Neural cell (in vitro differentiated cells): ENCODE measurements around the gene DHFR2. TPM values are rescaled to one million over a fixed set of nuclear protein-coding genes. Genes with fewer than 3 reads are reported as not detected.
"Not testable (repeated sequence)": the region's sequence is repeated elsewhere in the genome, so short reads cannot be mapped to it uniquely, and the experiment has no call there.

ENCODE experiments used
- H2AFZ ChIP-seq: fragments of 200-600, 300-800 bp; sonication (generic), shearing (Covaris generic); 2 replicates; pipeline ENCODE4 v1.6.0; 2014; ENCODE audit warnings: low read depth, mild to moderate bottlenecking, antibody characterized with exemption, low read length, moderate library complexity
- H3F3A ChIP-seq: fragments of 200-600 bp; shearing (Covaris generic); 2 replicates; pipeline ENCODE4 v1.6.1; 2016; ENCODE audit warnings: mild to moderate bottlenecking, moderate library complexity, mixed read lengths, antibody characterized with exemption, low read length; ENCODE audit not compliant: insufficient read depth, poor library complexity, severe bottlenecking
- H3K27ac ChIP-seq: fragments of 200-600, 300-800 bp; sonication (generic), shearing (Covaris generic); 2 replicates; pipeline ENCODE4 v1.5.1; 2014; ENCODE audit warnings: mild to moderate bottlenecking, low read length, moderate library complexity
- H3K27me3 ChIP-seq: fragments of 300-800, 200-600 bp; sonication (generic), shearing (Covaris generic); 2 replicates; pipeline ENCODE4 v1.6.0; 2014; ENCODE audit warnings: mild to moderate bottlenecking, low read depth, low read length, moderate library complexity; ENCODE audit not compliant: insufficient read depth
- H3K36me3 ChIP-seq: fragments of 300-800, 200-600 bp; sonication (generic), shearing (Covaris generic); 2 replicates; pipeline ENCODE4 v1.5.1; 2014; ENCODE audit warnings: mild to moderate bottlenecking, antibody characterized with exemption, low read length, moderate library complexity; ENCODE audit not compliant: insufficient read depth
- H3K4me2 ChIP-seq: fragments of 300-800, 200-600 bp; sonication (generic), shearing (Covaris generic); 2 replicates; pipeline ENCODE4 v1.6.0; 2014; ENCODE audit warnings: mild to moderate bottlenecking, low read length
- H3K4me3 ChIP-seq: fragments of 300-800, 200-600 bp; sonication (generic), shearing (Covaris generic); 2 replicates; pipeline ENCODE4 v1.5.1; 2014; ENCODE audit warnings: mild to moderate bottlenecking, low read length, moderate library complexity
- H3K79me2 ChIP-seq: fragments of 200-600 bp; shearing (Covaris generic); replicated peaks from 2 replicates; pipeline ENCODE4 v1.6.0; 2014; ENCODE audit warnings: mild to moderate bottlenecking, low read length, moderate library complexity; ENCODE audit not compliant: insufficient read depth
- H3K9ac ChIP-seq: fragments of 300-800, 200-600 bp; sonication (generic), shearing (Covaris generic); 2 replicates; pipeline ENCODE4 v1.6.1; 2016; ENCODE audit warnings: mild to moderate bottlenecking, low read length, mixed read lengths
- H3K9me2 ChIP-seq: fragments of 200-600 bp; shearing (Covaris generic); 2 replicates; pipeline ENCODE4 v1.6.1; 2016; ENCODE audit warnings: mild to moderate bottlenecking, low read length, mixed read lengths; ENCODE audit not compliant: insufficient read depth
- H3K9me3 ChIP-seq: fragments of 200-600, 300-800 bp; sonication (generic), shearing (Covaris generic); 2 replicates; pipeline ENCODE4 v1.6.1; 2016; ENCODE audit warnings: mild to moderate bottlenecking, mixed run types, low read length, moderate library complexity, mixed read lengths
- H4K20me1 ChIP-seq: fragments of 200-600 bp; shearing (Covaris generic); 2 replicates; pipeline ENCODE4 v1.6.1; 2016; ENCODE audit warnings: mild to moderate bottlenecking, mixed run types; ENCODE audit not compliant: insufficient read depth
- EP300 ChIP-seq: fragments of 450-650 bp; conservative IDR thresholded peaks from 2 replicates; pipeline ENCODE4 v1.6.1; 2014; ENCODE audit warnings: antibody characterized with exemption, mild to moderate bottlenecking, moderate library complexity; ENCODE audit not compliant: poor library complexity, severe bottlenecking
- EZH2 ChIP-seq: fragments of 200-600, 300-800 bp; shearing (Covaris generic), sonication (generic); IDR thresholded peaks from 2 replicates; pipeline ENCODE4 v1.6.1; 2014; ENCODE audit warnings: antibody characterized with exemption, low read length, borderline replicate concordance, mild to moderate bottlenecking; ENCODE audit not compliant: insufficient read depth, poor library complexity, severe bottlenecking
- MXI1 ChIP-seq: fragments of 450-650 bp; conservative IDR thresholded peaks from 2 replicates; pipeline ENCODE4 v1.6.1; 2014; ENCODE audit warnings: antibody characterized with exemption, mild to moderate bottlenecking; ENCODE audit not compliant: poor library complexity, severe bottlenecking
- POLR2AphosphoS5 ChIP-seq: IDR thresholded peaks from 2 replicates; pipeline ENCODE4 v1.6.1; 2012
- RAD21 ChIP-seq: fragments of 450-650 bp; conservative IDR thresholded peaks from 2 replicates; pipeline ENCODE4 v1.6.1; 2014; ENCODE audit warnings: antibody characterized with exemption, mild to moderate bottlenecking, moderate library complexity
- SMC3 ChIP-seq: fragments of 450-650 bp; conservative IDR thresholded peaks from 2 replicates; pipeline ENCODE4 v1.6.1; 2014; ENCODE audit warnings: antibody characterized with exemption, mild to moderate bottlenecking, moderate library complexity; ENCODE audit not compliant: poor library complexity
- TAF1 ChIP-seq: IDR thresholded peaks from 2 replicates; pipeline ENCODE4 v1.6.1; 2012; ENCODE audit warnings: low read depth
- polyA minus RNA-seq: library from RNA; depleted of rRNA, polyadenylated mRNA; stranded (reverse); fragments of >200 nt; gene quantifications from 2 replicates; pipeline ENCODE4 v1.2.3, GENCODE V29; 2014
- polyA plus RNA-seq: library from polyadenylated mRNA; depleted of rRNA; stranded (reverse); fragments of >200 nt; gene quantifications from 2 replicates; pipeline ENCODE4 v1.2.3, GENCODE V29; 2014
- TF ChIP-seq, protein P1 (sequence below): IDR thresholded peaks from 2 replicates; pipeline ENCODE4 v1.6.1; 2012; ENCODE audit warnings: borderline replicate concordance
- TF ChIP-seq, protein P2 (sequence below): fragments of 450-650 bp; IDR thresholded peaks from 2 replicates; pipeline ENCODE4 v1.5.1; 2014; ENCODE audit warnings: antibody characterized with exemption, mild to moderate bottlenecking, moderate library complexity; ENCODE audit not compliant: poor library complexity, severe bottlenecking

The DHFR2 gene
- 5.6 and 7.4 TPM in 2 replicates for polyA plus RNA-seq
- polyA minus RNA-seq, result 11.7 and 13.8 TPM in 2 replicates

DNA sequence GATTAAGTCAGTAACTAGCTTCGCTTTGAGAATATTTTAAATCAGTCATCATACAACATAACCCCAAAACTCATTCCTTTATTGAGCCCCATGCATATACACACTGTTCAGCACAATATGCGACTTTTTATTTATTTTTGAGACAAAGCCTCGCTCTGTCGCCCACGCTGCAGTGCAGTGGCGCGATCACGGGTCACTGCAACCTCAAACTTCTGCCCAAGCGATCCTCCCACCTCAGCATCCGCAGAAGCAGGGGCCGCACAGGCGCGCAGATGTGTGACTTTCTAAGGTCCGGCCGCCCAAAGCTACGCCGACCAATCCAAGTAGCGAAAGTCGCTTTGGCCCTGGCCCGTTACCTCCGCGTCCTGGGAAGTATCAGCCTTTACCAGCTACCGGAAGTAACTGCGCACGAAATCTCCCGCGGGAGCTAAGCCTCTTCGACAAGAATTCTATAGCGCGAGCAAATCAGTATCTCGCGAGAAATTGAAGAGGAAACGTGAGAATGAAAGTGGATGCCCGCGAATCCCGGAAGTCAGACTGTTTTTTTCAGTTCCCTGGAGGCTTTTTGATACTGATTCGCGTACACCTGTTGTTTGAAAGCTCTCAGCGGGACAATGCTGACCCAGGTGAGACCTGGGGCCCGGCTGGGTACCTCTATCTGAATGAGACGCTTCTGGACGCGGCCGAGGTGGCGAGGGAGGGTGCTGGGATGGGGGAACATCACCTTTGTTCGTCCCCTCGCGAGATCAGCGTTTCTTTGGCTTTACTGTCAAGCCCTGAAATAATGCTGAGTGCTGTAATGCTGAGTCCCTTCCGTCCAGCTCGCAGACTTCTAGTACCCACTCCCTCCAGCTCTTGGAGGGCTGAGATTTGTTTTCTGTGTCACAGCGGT lies at the start of gene DHFR2, which contains the start of gene NSUN3:
Gene DHFR2, minus strand, starts transcription at position 404 of the 892 bp plus-strand sequence. CDS start 1,405 bp downstream, outside the sequence.
Gene NSUN3, plus strand, starts transcription at position 549 of the 892 bp plus-strand sequence. Its CDS starts 66 bp downstream, at position 615.
- peaks cover 6% of the 10 kb centered on the region for H3K36me3 ChIP-seq
- H3K27ac ChIP-seq, result peak within 1 kb of the TSS; percentile 97
- H3K9me2 ChIP-seq, result no peaks in the 10 kb centered on the region
- TF ChIP-seq SMC3 (peak; percentile 34), TAF1 (peak; percentile 25), POLR2AphosphoS5 (peak; percentile 81), RAD21 (peak; percentile 22), EP300 (peak; percentile 73), MXI1 (peak; percentile 86), EZH2 (no peak)
- TF ChIP-seq, protein P1, sequence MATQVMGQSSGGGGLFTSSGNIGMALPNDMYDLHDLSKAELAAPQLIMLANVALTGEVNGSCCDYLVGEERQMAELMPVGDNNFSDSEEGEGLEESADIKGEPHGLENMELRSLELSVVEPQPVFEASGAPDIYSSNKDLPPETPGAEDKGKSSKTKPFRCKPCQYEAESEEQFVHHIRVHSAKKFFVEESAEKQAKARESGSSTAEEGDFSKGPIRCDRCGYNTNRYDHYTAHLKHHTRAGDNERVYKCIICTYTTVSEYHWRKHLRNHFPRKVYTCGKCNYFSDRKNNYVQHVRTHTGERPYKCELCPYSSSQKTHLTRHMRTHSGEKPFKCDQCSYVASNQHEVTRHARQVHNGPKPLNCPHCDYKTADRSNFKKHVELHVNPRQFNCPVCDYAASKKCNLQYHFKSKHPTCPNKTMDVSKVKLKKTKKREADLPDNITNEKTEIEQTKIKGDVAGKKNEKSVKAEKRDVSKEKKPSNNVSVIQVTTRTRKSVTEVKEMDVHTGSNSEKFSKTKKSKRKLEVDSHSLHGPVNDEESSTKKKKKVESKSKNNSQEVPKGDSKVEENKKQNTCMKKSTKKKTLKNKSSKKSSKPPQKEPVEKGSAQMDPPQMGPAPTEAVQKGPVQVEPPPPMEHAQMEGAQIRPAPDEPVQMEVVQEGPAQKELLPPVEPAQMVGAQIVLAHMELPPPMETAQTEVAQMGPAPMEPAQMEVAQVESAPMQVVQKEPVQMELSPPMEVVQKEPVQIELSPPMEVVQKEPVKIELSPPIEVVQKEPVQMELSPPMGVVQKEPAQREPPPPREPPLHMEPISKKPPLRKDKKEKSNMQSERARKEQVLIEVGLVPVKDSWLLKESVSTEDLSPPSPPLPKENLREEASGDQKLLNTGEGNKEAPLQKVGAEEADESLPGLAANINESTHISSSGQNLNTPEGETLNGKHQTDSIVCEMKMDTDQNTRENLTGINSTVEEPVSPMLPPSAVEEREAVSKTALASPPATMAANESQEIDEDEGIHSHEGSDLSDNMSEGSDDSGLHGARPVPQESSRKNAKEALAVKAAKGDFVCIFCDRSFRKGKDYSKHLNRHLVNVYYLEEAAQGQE, result peak; percentile 37
- TF ChIP-seq, protein P2, sequence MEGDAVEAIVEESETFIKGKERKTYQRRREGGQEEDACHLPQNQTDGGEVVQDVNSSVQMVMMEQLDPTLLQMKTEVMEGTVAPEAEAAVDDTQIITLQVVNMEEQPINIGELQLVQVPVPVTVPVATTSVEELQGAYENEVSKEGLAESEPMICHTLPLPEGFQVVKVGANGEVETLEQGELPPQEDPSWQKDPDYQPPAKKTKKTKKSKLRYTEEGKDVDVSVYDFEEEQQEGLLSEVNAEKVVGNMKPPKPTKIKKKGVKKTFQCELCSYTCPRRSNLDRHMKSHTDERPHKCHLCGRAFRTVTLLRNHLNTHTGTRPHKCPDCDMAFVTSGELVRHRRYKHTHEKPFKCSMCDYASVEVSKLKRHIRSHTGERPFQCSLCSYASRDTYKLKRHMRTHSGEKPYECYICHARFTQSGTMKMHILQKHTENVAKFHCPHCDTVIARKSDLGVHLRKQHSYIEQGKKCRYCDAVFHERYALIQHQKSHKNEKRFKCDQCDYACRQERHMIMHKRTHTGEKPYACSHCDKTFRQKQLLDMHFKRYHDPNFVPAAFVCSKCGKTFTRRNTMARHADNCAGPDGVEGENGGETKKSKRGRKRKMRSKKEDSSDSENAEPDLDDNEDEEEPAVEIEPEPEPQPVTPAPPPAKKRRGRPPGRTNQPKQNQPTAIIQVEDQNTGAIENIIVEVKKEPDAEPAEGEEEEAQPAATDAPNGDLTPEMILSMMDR, result no peak
- H3K9ac ChIP-seq, result peak within 1 kb of the TSS; percentile 91
- peak within 1 kb of the TSS; percentile 98 for H2AFZ ChIP-seq
- H3K9me3 ChIP-seq, result no peaks in the 10 kb centered on the region
- peak within 1 kb of the TSS; percentile 92 for H3K4me2 ChIP-seq
- peaks cover 28% of the 10 kb centered on the region for H3K79me2 ChIP-seq
- no peaks in the 10 kb centered on the region for H4K20me1 ChIP-seq
- no peaks in the 10 kb centered on the region for H3F3A ChIP-seq
- H3K4me3 ChIP-seq, result peak within 1 kb of the TSS; percentile 73
- H3K27me3 ChIP-seq, result no peaks in the 10 kb centered on the region

DNA sequence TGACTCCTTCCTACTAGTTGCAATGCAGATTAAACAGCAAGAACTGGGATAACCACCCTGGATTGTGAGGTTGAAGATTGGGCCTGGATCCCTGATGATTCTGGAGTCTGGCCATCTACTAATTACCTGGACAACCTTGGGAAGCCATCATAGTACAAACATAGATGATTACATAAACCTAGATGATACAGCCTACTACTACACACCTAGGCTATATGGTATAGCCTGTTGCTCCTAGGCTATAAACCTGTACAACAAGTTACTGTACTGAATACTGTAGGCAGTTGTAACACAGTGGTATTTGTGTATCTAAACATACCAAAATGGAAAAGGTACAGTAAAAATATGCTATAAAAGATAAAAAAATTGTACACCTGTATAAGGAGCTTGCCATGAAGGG lies 48.1 kb upstream of the DHFR2 start:
- TF ChIP-seq, protein P1, result no peak
- TF ChIP-seq EP300 (no peak), TAF1 (no peak)
- TF ChIP-seq, protein P2, result no peak
- Histone ChIP-seq H3K36me3 (no peaks in the 10 kb centered on the region), H2AFZ (no peak overlapping the region), H3F3A (no peaks in the 10 kb centered on the region), H4K20me1 (no peaks in the 10 kb centered on the region), H3K79me2 (no peaks in the 10 kb centered on the region), H3K9ac (no peak overlapping the region), H3K4me2 (no peak overlapping the region), H3K9me2 (no peaks in the 10 kb centered on the region), H3K4me3 (no peak overlapping the region), H3K9me3 (no peaks in the 10 kb centered on the region), H3K27ac (no peak overlapping the region), H3K27me3 (no peaks in the 10 kb centered on the region)

DNA sequence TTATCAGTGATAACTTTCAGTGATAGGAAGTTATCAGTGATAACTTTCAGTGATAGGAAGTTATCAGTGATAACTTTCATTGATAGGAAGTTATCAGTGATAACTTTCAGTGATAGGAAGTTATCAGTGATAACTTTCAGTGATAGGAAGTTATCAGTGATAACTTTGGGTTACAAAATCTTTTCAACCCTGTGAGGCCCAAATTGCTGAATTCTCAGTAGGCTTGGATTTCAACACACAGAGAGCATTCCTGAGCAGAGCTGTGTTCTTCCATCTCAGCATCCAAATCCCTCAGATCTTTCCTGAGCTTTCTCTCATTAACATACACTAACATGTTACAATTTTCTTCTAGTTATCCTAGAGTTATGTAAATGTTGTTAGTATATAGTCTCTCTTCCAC lies 47.5 kb upstream of the DHFR2 start:
- H3K27ac ChIP-seq, H3K9me2 ChIP-seq, H3K9me3 ChIP-seq, H3K36me3 ChIP-seq, H3K27me3 ChIP-seq, H3K9ac ChIP-seq, H3K4me3 ChIP-seq, H3K79me2 ChIP-seq, H3K4me2 ChIP-seq, H4K20me1 ChIP-seq, H2AFZ ChIP-seq, H3F3A ChIP-seq: not testable (repeated sequence)
